VCaP (cell line): ENCODE data around the gene DTWD2.
A peak's percentile ranks its signal among the peaks of the same experiment; 100 is the strongest.

Source experiments
- H3K27ac ChIP-seq: fragments of 450-650 bp; 2 replicates; pipeline ENCODE4 v1.5.1; 2017
- CTCF ChIP-seq: fragments of 450-650 bp; conservative IDR thresholded peaks from 2 replicates; pipeline ENCODE4 v1.5.1; 2017; ENCODE audit warnings: mild to moderate bottlenecking, moderate library complexity

The DTWD2 gene

GRCh38 chr5:118806571-118806970 is 181.8 kb downstream of the DTWD2 start:
- TF ChIP-seq CTCF, result no peak
- H3K27ac ChIP-seq, result no peak overlapping the region

- H3K27ac ChIP-seq, result no peak overlapping the region
- TF ChIP-seq CTCF, result no peak
Measured at GRCh38 chr5:118802335-118802734, 186.0 kb downstream of the DTWD2 start.

- TF ChIP-seq CTCF, result no peak
- no peak overlapping the region for H3K27ac ChIP-seq
Measured at GRCh38 chr5:118796081-118796480, 192.3 kb downstream of the DTWD2 start.

GRCh38 chr5:118794281-118794680 is 194.1 kb downstream of the DTWD2 start:
- H3K27ac ChIP-seq, result no peak overlapping the region
- TF ChIP-seq CTCF, result no peak

- no peak overlapping the region for H3K27ac ChIP-seq
- no peak for TF ChIP-seq CTCF
Measured at GRCh38 chr5:118793652-118794051, 194.7 kb downstream of the DTWD2 start.

- H3K27ac ChIP-seq, result no peak overlapping the region
- TF ChIP-seq CTCF, result no peak
Measured at GRCh38 chr5:118793091-118793490, 195.3 kb downstream of the DTWD2 start.

- H3K27ac ChIP-seq, result peak overlapping the region; percentile 63
- TF ChIP-seq CTCF, result peak; percentile 85
Measured at GRCh38 chr5:118791926-118792734, 196.2 kb downstream of the DTWD2 start.
